Activated CD8-positive, alpha-beta memory T cell treated with anti-CD3 and anti-CD28 coated beads, Interleukin-2, amount 50 U/mL, for 24 hours (primary cell): ENCODE data around the gene UQCRC1.

ENCODE experiments used
- DNase-seq: peaks from one replicate; pipeline ENCODE4 v3.0.0-alpha.2; 2020; ENCODE audit errors: extremely low read depth

UQCRC1 gene

DNA sequence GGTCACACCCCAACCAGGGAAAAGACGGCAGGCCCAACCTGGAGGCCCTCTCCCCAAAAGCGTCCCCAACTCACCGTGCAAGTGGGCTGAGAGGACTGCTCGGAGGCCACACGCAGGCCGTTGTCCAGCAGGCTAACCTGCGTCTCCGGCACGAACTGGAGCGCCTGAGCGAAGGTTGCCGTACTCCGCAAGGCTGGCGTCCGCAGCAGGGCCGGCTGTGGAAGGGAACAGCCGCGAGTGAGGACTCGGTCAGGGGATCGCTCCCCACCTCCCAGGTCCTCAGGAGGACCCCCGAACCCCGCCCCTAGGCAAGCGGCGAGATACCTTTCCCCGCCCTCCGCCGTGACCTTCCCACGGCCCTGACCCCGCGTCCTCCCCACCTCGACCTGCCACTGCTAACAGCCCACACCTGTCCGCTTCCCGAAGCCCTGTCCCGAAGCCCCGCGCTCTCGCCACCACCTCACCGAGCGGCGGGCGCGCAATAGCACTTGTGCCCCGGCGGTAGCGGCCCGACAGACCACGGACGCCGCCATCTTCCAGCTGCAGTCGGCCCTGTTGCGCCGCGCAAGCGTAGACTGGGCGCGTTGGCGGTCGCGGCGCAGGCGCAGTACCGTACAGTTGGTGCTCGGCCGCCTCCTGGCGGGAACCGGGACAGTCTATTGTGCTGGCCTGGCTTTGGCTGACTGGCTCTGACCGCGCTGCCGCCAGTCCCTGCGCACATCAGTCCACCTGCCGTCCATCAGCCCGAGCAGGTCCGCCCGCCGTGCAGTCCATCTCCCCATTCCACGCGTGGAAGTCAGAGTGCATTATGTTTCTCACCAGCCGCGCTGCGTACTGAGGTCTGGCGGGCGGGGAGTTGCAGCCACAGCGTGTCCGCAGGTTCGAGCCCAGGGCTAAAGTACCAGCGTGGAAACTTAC is at the start of gene UQCRC1:
UQCRC1 (minus strand) TSS at position 559 of the 918 bp plus-strand sequence; CDS start at position 533, 26 bp downstream.
- peak; percentile 69 for DNase-seq

DNA sequence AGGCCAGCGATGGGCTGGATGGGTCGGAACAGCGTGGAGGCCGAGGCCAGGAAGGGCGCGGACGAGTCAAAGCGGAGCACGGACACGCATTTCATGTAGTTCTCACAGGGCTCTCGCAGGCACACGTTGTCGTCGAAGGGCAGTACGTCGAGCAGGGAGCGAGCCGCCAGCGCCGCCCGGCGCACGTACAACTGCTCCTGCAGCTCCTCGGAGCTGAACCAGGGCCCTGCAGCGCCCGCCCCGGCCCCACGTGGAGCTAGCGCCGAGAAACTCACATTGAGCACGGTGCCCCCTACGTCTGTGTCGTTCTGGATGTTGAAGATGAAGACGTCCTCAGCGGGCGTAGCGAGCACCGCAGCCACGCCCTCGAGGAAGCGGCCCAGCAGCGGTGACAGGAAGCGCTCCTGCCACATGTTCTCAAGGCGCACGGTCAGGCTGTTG is 47.4 kb upstream of the UQCRC1 start:
- DNase-seq: no peak

DNA sequence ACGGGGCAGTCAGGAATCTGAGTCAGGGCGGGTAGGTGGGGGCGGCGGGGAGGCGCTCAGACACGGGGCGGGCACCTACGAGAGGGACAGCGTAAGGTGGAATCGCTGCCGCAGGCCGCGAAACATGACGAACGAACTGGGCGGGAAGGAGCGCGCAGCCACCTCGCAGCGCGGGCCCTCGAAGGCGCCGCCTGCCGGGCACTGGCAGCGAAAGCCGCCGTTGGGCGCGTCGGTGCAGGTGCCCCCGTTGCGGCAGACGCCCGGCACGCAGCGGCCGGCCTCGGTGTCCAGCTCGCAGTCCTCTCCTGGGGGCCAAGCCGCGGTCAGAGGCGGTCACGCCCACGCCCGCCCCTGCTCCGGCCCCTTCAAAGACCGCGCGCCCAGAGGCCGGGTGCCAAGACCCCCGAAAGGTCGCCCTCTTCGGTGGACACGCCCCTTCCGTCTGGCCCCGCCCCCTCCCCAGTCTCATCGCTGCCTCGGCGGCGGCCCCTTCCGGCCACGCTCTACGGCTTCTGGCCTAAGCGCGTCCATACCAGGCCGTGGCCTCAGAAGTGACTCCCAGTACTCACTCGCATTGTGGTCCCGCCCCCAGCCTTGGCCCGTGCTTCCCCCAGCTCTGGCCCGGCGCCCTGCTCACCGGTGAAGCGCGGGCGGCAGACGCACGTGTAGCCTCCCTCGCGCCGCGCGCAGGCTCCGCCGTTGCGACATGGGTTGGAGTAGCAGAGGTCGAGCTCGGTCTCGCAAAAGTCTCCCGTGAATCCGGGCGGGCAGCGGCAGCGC is 46.8 kb upstream of the UQCRC1 start:
- DNase-seq: no peak

GRCh38 chr3:48655606-48656005 is 46.2 kb upstream of the UQCRC1 start:
- DNase-seq: no peak

DNA sequence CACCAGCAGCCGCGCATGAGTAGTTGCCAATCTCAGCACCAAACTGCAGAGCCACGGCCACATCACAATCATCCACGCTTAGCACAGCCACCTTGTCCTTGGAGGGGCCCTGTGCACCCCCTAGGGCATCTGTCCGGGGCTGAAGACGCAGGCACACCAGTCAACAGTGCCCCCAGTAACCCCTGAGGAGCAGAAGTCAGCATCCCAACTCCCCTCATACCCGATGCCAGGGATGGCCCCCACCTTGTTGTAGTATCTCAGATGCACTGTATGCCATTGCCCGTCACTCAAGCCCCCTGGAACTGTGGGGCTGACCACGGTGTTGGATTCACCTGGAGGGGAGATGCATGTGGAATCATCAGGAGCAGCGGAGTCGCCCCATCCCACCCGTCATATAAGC is 45.6 kb upstream of the UQCRC1 start:
- DNase-seq: no peak

GRCh38 chr3:48652923-48653715 is 43.7 kb upstream of the UQCRC1 start:
- no peak for DNase-seq

- no peak for DNase-seq
These were observed 42.3 kb upstream of the UQCRC1 start for GRCh38 chr3:48651771-48652170.

DNA sequence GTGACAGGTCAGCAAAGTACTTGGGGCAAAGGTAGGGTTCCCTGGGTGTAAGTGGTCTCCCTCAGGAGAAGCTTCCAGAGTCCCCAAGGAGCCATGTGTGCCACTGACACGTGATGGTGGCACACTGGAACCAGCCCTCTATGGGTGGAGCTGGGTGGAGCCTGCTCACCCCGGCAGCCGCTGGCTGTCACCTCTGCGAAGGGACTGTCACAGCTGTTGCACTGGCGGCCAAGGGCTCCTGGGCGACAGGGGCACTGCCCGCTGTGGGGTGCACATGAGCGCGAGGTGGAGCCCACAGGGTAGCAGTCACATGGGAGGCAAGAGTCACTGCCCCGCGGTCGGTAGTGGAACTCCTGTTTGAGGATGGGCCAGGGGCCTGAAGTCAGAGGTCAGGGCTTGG is 41.3 kb upstream of the UQCRC1 start:
- no peak for DNase-seq

GRCh38 chr3:48648188-48648850 is 38.9 kb upstream of the UQCRC1 start:
- DNase-seq: no peak

DNA sequence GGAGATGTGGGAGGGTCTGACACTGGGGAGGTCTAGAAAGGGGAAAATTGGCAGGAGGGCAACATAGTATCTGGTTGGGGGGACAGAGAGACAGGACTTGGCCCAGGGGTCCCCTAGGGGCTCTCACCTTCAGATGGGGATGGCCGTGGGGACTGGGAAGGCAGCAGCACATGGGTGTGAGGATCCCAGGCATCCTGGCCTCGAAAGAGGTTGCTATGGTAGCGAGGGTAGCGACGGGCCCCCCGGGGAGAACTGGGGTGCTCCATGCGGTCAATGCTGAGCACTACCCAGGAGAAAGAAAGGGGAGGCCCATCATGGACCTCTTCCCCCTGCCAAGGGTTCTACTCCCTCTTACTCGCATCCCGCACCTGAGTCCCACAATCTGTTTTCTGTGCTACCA is 38.3 kb upstream of the UQCRC1 start:
- no peak for DNase-seq

DNA sequence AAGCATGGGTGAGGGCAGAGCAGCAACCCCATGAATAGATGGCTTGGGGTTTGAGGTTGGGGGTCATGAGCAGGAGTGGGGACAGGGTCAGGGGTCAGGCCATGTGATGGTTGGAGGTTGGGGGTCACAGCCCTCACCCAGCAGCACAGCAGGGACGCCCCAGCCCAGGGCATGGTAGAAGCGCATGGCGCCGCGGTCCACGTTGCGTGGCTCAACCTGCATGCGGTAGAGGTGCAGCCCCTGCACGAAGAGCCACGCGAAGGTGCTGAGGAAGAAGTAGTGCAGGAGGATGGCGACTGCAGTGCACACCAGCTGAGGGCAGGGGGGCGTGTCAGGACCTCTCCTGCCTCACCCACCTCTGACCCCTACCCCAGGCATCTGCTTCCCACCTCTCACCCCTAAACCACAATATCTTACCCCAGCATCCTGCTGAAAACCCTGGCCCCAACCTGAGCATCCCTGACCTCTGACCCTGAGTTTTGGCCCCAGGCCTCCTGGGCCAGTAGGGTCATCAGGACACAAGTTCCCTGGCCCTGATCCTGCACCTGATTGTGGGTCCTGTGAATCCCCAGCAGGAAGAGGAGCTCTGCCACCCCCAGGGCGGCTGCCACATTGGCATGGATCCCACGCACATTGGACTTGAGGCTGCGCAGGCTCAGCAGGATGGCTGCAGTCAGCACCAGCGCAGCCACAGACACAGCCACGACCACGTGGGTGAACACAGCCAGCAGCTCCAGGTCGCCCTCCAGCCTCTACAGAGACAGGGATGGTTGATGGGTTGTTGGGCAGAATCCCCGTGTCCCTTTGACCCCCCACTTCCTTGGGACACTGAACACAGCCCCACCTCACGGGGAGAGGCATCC is 35.7 kb upstream of the UQCRC1 start:
- DNase-seq: no peak

DNA sequence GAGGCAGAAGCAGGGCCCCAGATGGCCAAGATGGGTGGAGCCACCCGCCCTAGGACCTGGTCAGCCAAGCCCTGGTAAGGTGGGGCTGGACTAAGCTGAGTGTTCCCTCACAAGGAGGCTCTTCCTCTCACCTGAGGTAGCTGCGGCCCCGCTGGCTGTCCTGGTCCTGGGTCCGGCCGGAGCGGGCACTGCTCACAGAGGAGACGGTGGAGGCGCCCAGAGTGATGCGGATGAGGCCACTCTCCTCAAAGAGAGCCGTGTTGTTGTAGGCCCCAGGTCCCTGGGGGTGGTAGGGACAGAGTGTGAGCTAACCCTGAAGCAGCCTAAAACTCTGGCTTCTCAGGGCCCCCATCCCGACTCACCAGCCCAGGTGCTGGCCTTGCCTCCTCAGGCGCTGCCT is 33.2 kb upstream of the UQCRC1 start:
- DNase-seq: no peak

DNA sequence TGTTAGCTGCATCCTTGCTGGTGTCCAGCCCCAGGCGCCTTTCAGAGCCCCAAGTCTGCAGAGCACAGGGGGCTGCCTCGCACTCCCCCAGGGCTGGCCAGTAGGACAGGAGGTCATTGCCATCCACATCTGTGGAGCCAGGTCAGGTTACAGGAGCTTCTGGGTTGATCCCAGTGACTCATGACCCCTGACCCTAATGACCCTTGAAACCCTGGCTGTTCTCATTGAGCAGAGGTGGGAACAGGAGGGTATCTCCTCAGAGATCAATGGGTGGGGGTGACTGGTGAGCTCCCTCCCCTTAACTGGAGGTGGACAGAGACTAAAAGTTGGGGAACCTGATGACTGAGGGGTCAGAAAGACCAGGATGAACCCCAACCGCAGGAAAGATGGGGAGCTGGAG is 31.9 kb upstream of the UQCRC1 start:
- DNase-seq: no peak

DNA sequence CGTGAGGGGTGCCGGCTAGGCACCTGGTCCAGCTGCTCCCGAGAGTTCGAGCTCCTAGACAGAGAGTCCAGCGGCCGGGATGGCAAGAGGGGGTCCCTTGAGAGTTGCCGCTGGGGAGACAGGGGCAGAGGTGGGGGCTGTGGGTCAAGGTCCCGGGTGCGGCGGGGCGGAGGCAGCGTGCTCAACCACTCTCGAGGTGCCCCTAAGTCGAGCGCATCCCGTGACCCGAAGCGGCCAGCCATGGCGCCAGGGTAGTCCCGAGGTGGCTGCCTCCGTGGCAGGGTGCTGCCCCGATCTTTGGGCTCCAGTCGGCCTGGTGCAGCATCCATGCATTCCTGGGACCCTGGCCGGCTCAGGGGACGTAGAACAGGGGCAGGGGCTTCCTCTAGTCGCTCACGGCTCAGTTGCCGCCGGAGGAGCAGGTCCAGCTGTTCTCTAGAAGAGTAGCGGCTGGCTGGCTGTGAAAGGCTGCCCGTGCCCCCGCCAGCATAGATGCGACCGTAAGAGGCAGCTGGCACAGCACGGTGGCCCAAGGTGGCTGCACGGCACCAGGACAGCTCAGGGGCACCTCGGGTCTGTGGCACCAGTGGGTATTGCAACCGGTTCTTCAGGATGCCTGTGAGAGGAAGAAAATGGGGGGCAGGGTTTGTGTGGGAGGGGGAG is 30.6 kb upstream of the UQCRC1 start:
- no peak for DNase-seq

GRCh38 chr3:48637305-48637704 is 27.9 kb upstream of the UQCRC1 start:
- DNase-seq: no peak

DNA sequence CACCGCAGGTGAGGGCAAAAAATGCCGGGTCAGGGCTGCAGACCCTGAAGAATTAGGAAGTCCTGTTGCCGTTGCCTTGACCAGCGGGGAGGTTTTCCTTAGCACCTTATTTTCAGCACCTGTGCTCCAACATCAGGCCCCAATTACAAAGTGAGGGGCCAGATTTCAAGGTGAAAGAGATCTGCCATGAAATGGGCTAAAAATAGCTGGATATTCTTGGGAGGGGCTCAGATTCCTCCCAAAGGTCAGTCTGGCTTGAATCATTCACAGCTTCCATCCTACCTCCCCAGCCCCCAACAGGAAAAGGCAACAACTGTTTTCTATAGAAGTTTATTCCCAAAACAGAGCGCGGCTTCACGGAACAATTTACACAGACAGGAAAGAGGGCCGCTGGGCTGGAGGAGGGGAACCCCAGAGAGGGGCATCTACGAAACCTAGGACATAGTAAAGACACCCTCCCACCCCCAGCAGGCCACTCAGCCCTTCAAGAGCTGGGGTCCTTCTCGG is 26.8 kb upstream of the UQCRC1 start:
- no peak for DNase-seq

GRCh38 chr3:48635222-48636021 is 26.0 kb upstream of the UQCRC1 start, which contains the start of gene SLC26A6:
Gene SLC26A6 (minus strand): TSS chr3:48635461. CDS start chr3:48635393, 68 bp downstream.
- peak; percentile 85 for DNase-seq

DNA sequence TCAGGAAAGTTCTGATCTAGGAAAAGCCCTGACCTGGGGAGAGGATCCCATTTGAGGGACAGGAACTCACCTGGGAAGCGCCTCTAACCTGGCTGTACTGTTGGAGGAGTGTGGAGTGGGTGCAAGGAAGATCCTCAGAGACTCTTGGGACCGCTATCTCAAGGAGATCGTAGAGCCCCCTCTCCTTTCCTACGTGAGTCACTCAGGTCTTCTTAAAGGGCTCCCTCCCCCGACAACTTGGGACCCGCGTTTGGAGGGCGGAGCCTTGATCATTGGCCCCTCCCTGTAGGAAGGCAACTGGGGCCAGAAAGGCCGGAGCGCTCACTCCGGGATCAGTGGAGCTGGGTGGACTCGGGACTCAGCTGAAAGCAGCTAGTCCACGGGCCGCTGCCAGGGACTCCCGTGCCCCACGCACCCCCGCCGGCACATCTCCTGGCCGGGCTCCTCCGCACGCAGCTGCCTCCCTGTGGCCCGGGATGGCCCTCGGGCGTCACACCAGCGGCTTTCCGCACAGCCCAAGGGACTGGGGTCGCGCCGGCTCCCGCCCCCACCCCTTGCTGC is 25.3 kb upstream of the UQCRC1 start:
- peak; percentile 21 for DNase-seq
